Spleen (tissue), 7 donors: ENCODE measurements around the gene MAGI2.

Experiments
- CTCF ChIP-seq, 11 experiments: fragments of 200-600 bp in 7 of 11; fragments of 450-650 bp in 4 of 11; sonication (generic) in 4 of 11; IDR thresholded peaks in 8 of 11; conservative IDR thresholded peaks in 3 of 11; 1 replicate in 7 of 11; 2 replicates in 4 of 11; pipeline versions ENCODE4 v1.4.0 to v1.8.0; 2016 to 2021; ENCODE audit warnings: antibody characterized with exemption in 11 of 11, inconsistent platforms in 4 of 11, mild to moderate bottlenecking in 1 of 11
- POLR2AphosphoS5 ChIP-seq, 3 donors: sonication (generic); formaldehyde crosslinking; IDR thresholded peaks; one replicate each; pipeline ENCODE4 v1.5.1; 2017; ENCODE audit warnings: antibody characterized with exemption in 3 of 3
- donor health status: DM: no; HTN: no; CAD: no; lungs with moderate emphysema.
- donor health status: DM: no; HTN: no; CAD: no.
- donor health status: DM: no; HTN: no; CAD: no.

GRCh38 chr7:79489371-79489770 lies 35.9 kb upstream of the MAGI2 start:
- TF ChIP-seq POLR2AphosphoS5 (IDR thresholded peaks at IDR 0.05) (no peak), CTCF (IDR thresholded peaks at IDR 0.05 in 8 of 11, conservative IDR thresholded peaks at IDR 0.05 in 3 of 11) (no peak)
